Progenitor cell of endocrine pancreas (in vitro differentiated cells): ENCODE measurements around the gene HOXC13. TPM values are rescaled to one million over a fixed set of nuclear protein-coding genes. Genes with fewer than 3 reads are reported as not detected.

Experiments
- DNase-seq: peaks from one replicate; pipeline ENCODE4 v3.0.0; 2021; ENCODE audit warnings: low spot score; ENCODE audit not compliant: unreplicated experiment
- H3K27ac Mint-ChIP-seq: 2 replicates; pipeline ENCODE4 v1.8.0; 2021; ENCODE audit warnings: mild to moderate bottlenecking, moderate library complexity, mixed read lengths
- H3K27me3 Mint-ChIP-seq: 2 replicates; pipeline ENCODE4 v1.8.0; 2021; ENCODE audit warnings: mixed read lengths
- H3K36me3 Mint-ChIP-seq: 2 replicates; pipeline ENCODE4 v1.8.0; 2022; ENCODE audit warnings: mixed read lengths; ENCODE audit not compliant: insufficient read depth
- H3K4me1 Mint-ChIP-seq: 2 replicates; pipeline ENCODE4 v1.8.0; 2021; ENCODE audit warnings: low read depth, mixed read lengths
- H3K4me3 Mint-ChIP-seq: 2 replicates; pipeline ENCODE4 v1.8.0; 2021; ENCODE audit warnings: low read depth, mild to moderate bottlenecking, moderate library complexity, mixed read lengths
- H3K9me3 Mint-ChIP-seq: 2 replicates; pipeline ENCODE4 v1.8.0; 2021; ENCODE audit warnings: low read depth, mixed read lengths
- total RNA-seq: library from RNA; stranded (reverse); gene quantifications from 2 replicates; pipeline ENCODE4 v1.2.1, GENCODE V29; 2021
- TF ChIP-seq, protein P1 (sequence below): fragments of 200-600 bp; sonication (generic); IDR thresholded peaks from one replicate; pipeline ENCODE4 v1.5.0; 2021; ENCODE audit warnings: antibody characterized with exemption, mild to moderate bottlenecking; ENCODE audit not compliant: unreplicated experiment

The HOXC13 gene
- total RNA-seq, 1 donor from 2014 or later: not detected

DNA sequence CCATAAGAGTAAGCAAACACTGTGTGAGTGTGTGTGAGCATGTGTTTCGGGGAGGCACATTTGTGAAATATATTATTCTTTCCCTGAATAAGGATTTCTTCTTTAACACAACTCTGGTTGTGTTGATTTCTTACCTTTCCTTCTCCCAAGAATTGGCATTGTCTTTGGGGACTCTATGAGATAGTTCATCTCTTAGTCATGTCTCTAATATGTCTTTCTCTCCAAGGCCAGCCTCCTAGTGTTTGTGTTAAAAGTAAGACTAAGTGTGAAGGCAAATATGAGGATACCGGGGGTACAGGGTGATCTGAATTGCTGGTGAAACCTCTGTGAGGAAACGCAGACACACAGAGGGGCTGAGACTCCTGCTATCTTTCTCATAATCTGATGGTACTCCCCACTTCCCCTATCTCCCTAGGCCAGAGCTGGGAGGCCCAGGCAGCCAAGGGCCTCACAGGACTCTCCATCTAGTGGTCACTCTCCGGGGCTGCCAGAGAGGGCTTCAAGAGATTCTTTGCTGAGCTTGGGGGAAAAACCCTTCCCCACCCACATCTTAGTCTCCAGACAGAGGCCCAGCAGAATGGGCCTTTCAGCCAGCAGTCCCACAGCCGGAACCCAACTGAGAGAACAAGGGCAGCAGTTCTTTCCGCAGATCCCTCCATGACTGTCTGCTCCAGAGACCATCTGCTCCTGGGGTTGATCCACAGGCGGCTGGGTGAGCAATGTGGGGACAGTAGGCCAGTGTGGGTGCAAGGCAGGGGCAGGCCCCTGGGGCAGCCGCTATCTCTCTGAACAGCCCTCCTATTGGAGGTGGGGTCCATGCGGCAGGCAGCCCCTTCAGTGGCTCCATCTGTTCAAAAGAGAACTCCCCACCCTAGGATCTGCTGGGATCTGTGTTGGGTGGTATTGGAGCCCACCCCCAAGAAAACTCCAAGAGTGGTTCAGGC lies 10.3 kb downstream of the HOXC13 start:
- H3K36me3 Mint-ChIP-seq: no peaks in the 10 kb centered on the region
- DNase-seq: no peak
- no peaks in the 10 kb centered on the region for H3K4me1 Mint-ChIP-seq
- TF ChIP-seq, protein P1, sequence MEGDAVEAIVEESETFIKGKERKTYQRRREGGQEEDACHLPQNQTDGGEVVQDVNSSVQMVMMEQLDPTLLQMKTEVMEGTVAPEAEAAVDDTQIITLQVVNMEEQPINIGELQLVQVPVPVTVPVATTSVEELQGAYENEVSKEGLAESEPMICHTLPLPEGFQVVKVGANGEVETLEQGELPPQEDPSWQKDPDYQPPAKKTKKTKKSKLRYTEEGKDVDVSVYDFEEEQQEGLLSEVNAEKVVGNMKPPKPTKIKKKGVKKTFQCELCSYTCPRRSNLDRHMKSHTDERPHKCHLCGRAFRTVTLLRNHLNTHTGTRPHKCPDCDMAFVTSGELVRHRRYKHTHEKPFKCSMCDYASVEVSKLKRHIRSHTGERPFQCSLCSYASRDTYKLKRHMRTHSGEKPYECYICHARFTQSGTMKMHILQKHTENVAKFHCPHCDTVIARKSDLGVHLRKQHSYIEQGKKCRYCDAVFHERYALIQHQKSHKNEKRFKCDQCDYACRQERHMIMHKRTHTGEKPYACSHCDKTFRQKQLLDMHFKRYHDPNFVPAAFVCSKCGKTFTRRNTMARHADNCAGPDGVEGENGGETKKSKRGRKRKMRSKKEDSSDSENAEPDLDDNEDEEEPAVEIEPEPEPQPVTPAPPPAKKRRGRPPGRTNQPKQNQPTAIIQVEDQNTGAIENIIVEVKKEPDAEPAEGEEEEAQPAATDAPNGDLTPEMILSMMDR: no peak
- H3K4me3 Mint-ChIP-seq: no peak overlapping the region
- no peak overlapping the region for H3K27ac Mint-ChIP-seq
- H3K9me3 Mint-ChIP-seq: no peaks in the 10 kb centered on the region
- peaks cover 99% of the 10 kb centered on the region for H3K27me3 Mint-ChIP-seq

DNA sequence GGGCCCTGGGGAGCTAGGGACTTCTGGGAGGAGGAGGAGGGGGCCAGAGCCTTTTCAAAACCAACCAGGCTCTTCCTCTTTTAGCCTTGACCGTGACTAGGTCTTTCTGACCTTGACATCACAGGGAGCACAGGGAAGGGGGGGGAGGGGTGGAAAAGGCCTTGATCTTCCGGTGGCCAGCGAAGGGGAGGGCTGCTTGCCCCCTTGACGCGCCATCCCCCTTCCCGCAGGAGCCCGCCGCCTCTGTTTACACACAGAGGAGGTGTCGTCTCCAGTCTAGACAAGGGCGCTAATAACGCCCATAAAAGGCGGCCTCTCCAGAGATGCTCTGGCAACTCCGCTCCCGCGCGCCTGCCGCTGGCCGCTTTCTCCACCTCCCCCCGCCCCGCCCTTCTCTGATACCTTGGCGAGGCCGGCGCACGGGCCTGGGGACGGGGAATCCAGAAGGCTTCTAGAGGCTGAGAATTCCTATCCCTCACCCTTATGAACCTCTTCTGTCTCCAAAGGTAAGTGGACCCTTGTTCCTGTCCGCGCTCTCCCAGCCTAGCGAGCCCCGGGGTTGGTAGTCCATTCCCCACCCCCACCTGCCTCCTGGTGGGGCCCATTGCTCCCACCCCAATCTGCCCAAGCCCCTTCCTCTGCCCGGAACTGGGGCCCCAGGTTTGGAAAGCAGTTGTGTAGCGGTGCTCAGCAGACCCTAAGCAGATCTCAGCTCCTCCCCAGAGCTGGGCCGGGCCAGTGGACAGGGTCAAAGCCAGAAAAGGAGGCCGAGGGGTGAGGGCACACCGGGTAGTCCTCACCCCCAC lies 11.2 kb downstream of the HOXC13 start:
- Mint-ChIP-seq H3K4me3 (no peak overlapping the region), H3K27me3 (peaks cover 99% of the 10 kb centered on the region), H3K9me3 (no peaks in the 10 kb centered on the region), H3K36me3 (no peaks in the 10 kb centered on the region), H3K4me1 (no peaks in the 10 kb centered on the region), H3K27ac (no peak overlapping the region)
- no peak for DNase-seq
- TF ChIP-seq, protein P1: no peak

GRCh38 chr12:53950437-53950773 lies 11.8 kb downstream of the HOXC13 start:
- H3K4me1 Mint-ChIP-seq: no peaks in the 10 kb centered on the region
- no peak overlapping the region for H3K27ac Mint-ChIP-seq
- H3K27me3 Mint-ChIP-seq: peaks cover 97% of the 10 kb centered on the region
- no peaks in the 10 kb centered on the region for H3K9me3 Mint-ChIP-seq
- TF ChIP-seq, protein P1: no peak
- no peak for DNase-seq
- no peaks in the 10 kb centered on the region for H3K36me3 Mint-ChIP-seq
- H3K4me3 Mint-ChIP-seq: no peak overlapping the region

GRCh38 chr12:53950789-53951576 lies 12.4 kb downstream of the HOXC13 start:
- Mint-ChIP-seq H3K4me3 (no peak overlapping the region), H3K27me3 (peaks cover 97% of the 10 kb centered on the region), H3K36me3 (no peaks in the 10 kb centered on the region), H3K27ac (no peak overlapping the region), H3K4me1 (no peaks in the 10 kb centered on the region), H3K9me3 (no peaks in the 10 kb centered on the region)
- DNase-seq: no peak
- TF ChIP-seq, protein P1: no peak
